ENCODE results near the gene ZFTA.

The ZFTA gene

GRCh38 chr11:63745304-63746170, 23.0 kb downstream of the ZFTA start:
- no peak for DNase-seq

- peak; percentile 85 for DNase-seq
These were observed 29.7 kb downstream of the ZFTA start for GRCh38 chr11:63738720-63739360.

- DNase-seq, result no peak
These were observed 30.9 kb downstream of the ZFTA start for GRCh38 chr11:63737718-63738117.

GRCh38 chr11:63736864-63737263, 31.7 kb downstream of the ZFTA start:
- DNase-seq, result no peak

GRCh38 chr11:63729326-63729725, 39.2 kb downstream of the ZFTA start:
- DNase-seq, result no peak

- DNase-seq, result no peak
These were observed 48.0 kb downstream of the ZFTA start for GRCh38 chr11:63720611-63721010.

GRCh38 chr11:63719987-63720386, 48.6 kb downstream of the ZFTA start:
- DNase-seq, result no peak

- DNase-seq, result no peak
These were observed 49.6 kb downstream of the ZFTA start for GRCh38 chr11:63719001-63719400.

All from NCI-H2029 treated with DMSO at 0.1 percent for 48 hours (cell line).